CD4-positive, alpha-beta T cell (primary cell): ENCODE data around the gene CCDC146. TPM values are rescaled to one million over a fixed set of nuclear protein-coding genes. Genes with fewer than 3 reads are reported as not detected.

Experiments used
- ATAC-seq: fragments of 200-7000 bp; cut with Tn5 transposase; one replicate; pipeline ENCODE4 v1.10.0; 2022; ENCODE audit warnings: mild to moderate bottlenecking; ENCODE audit not compliant: poor library complexity
- CTCF ChIA-PET: fragments of 350-600 bp; sonication (Branson Sonifier 250); formaldehyde crosslinking; loops from one replicate; lab custom pipeline; 2021; ENCODE audit warnings: antibody characterized with exemption, inconsistent platforms; lab: Charles Lee
- POLR2A ChIA-PET: fragments of 350-600 bp; sonication (Branson Sonifier 250); formaldehyde crosslinking; loops from one replicate; lab custom pipeline; 2021; ENCODE audit warnings: antibody characterized with exemption, inconsistent platforms; lab: Charles Lee
- DNase-seq, 14 experiments: peaks; one replicate each; pipeline ENCODE4 v3.0.0-alpha.2; 2013 to 2020; ENCODE audit warnings: mixed read lengths in 2 of 14
- H3K27ac ChIP-seq, 2 donors: one replicate each; pipeline versions ENCODE4 v1.5.1 to v1.7.0; 2013; ENCODE audit warnings: low read length in 2 of 2, low read depth in 1 of 2, mild to moderate bottlenecking in 1 of 2
- H3K27me3 ChIP-seq, 2 experiments: 1 replicate in 1 of 2; 2 replicates in 1 of 2; pipeline versions ENCODE4 v1.6.1 to v1.7.0; 2013; ENCODE audit warnings: low read length in 2 of 2, control low read depth in 1 of 2, mild to moderate bottlenecking in 1 of 2, moderate library complexity in 1 of 2; ENCODE audit not compliant: insufficient read depth in 2 of 2, control insufficient read depth in 1 of 2
- H3K36me3 ChIP-seq: one replicate; pipeline ENCODE4 v1.6.1; 2013; ENCODE audit warnings: low read length, control low read depth; ENCODE audit not compliant: insufficient read depth
- H3K4me1 ChIP-seq: one replicate; pipeline ENCODE4 v1.6.1; 2013; ENCODE audit warnings: low read length, control low read depth; ENCODE audit not compliant: insufficient read depth
- H3K4me3 ChIP-seq: one replicate; pipeline ENCODE4 v1.5.1; 2013; ENCODE audit warnings: mild to moderate bottlenecking, low read length, moderate library complexity
- H3K9me3 ChIP-seq, 2 experiments: 1 replicate in 1 of 2; 2 replicates in 1 of 2; pipeline versions ENCODE4 v1.6.1 to v1.7.0; 2013; ENCODE audit warnings: low read length in 2 of 2, mild to moderate bottlenecking in 2 of 2, control low read depth in 1 of 2, moderate library complexity in 1 of 2; ENCODE audit not compliant: control insufficient read depth in 1 of 2, insufficient read depth in 1 of 2
- H3K27ac Mint-ChIP-seq: one replicate; pipeline ENCODE4 v1.8.0; 2020; ENCODE audit warnings: mixed read lengths
- H3K27me3 Mint-ChIP-seq: one replicate; pipeline ENCODE4 v1.8.0; 2021; ENCODE audit warnings: mixed read lengths
- H3K36me3 Mint-ChIP-seq: one replicate; pipeline ENCODE4 v1.8.0; 2021; ENCODE audit warnings: low read depth, mixed read lengths
- H3K4me1 Mint-ChIP-seq: one replicate; pipeline ENCODE4 v1.8.0; 2021; ENCODE audit warnings: low read depth, mixed read lengths
- H3K4me3 Mint-ChIP-seq: one replicate; pipeline ENCODE4 v1.8.0; 2020; ENCODE audit warnings: mild to moderate bottlenecking, mixed read lengths
- H3K9me3 Mint-ChIP-seq: one replicate; pipeline ENCODE4 v1.8.0; 2020; ENCODE audit warnings: mixed read lengths
- intact Hi-C, 2 experiments: fragments of 100-400 bp; cut with DNase I in 1 of 2; cut with micrococcal nuclease in 1 of 2; formaldehyde crosslinking; loops; one replicate each; pipeline versions ENCODE4 v1.15.1 to v1.9.0; 2023 to 2025; cut with DNase I, micrococcal nuclease
- total RNA-seq, 174 experiments: library from RNA in 2 of 174; stranded (reverse) in 2 of 174; gene quantifications; one replicate each; pipeline ENCODE4 v1.2.3 and lab custom pipeline; 2021 to 2026
- TF ChIP-seq, protein P1 (sequence below): fragments of 200-600 bp; IDR thresholded peaks from one replicate; pipeline ENCODE4 v1.8.0; 2022; ENCODE audit warnings: antibody characterized with exemption, mild to moderate bottlenecking

The CCDC146 gene
- total RNA-seq, 2 experiments from 2014 or later: 10.3 to 10.5 TPM

DNA sequence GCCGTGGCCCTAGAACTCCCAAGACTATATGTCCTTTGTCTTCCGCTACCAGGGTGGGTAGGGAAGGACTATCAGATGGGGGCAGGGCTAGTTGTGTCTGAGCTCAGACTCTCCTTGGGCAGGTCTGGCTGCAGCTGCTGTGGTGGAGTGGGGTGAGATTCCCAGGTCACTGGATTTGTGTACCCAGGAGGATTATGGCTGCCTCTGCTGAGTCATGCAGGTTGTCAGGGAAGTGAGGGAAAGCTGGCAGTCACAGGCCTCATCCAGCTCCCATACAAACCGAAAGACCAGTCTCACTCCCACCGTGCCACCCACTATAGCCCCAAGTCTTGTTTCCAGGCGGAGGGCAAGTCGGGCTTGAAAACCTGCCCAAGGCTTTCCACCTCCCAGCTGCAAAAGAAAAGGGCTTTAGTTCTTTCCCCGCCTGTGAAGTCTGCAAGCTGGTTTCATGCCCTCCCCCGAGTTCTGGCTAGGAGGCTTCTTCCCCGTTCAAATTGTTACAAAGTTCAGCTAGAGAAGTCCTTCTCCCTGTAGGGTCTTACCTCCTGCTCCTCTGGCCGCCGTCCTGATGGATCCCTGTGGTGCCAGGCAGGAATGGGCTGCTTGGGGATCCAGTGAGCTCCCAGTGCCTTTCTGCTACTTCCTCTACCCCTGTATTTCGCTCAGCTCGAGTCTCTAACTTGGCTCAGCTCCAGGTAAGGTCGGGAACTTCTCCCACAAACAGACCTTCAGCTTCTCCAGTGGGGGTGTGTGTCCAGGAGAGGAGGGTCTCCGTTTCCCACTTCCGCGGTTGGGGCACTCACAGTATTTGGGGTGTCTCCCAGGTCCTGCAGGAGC, 184.0 kb downstream of the CCDC146 start:
- H3K9me3 Mint-ChIP-seq: peaks cover 13% of the 10 kb centered on the region
- ATAC-seq: no peak

GRCh38 chr7:77308792-77309191, 186.4 kb downstream of the CCDC146 start:
- H3K4me1 Mint-ChIP-seq: no peaks in the 10 kb centered on the region
- Histone ChIP-seq H3K4me3 (no peak overlapping the region), H3K4me1 (no peaks in the 10 kb centered on the region), H3K36me3 (peaks cover 24% of the 10 kb centered on the region), H3K9me3 (peaks cover 0 to 4% of the 10 kb centered on the region in 2 experiments), H3K27ac (no peak overlapping the region), H3K27me3 (no peaks in the 10 kb centered on the region)
- H3K27me3 Mint-ChIP-seq: no peaks in the 10 kb centered on the region
- ChIA-PET CTCF (no interaction called here), POLR2A (no interaction called here)
- H3K4me3 Mint-ChIP-seq: no peak overlapping the region
- TF ChIP-seq, protein P1, sequence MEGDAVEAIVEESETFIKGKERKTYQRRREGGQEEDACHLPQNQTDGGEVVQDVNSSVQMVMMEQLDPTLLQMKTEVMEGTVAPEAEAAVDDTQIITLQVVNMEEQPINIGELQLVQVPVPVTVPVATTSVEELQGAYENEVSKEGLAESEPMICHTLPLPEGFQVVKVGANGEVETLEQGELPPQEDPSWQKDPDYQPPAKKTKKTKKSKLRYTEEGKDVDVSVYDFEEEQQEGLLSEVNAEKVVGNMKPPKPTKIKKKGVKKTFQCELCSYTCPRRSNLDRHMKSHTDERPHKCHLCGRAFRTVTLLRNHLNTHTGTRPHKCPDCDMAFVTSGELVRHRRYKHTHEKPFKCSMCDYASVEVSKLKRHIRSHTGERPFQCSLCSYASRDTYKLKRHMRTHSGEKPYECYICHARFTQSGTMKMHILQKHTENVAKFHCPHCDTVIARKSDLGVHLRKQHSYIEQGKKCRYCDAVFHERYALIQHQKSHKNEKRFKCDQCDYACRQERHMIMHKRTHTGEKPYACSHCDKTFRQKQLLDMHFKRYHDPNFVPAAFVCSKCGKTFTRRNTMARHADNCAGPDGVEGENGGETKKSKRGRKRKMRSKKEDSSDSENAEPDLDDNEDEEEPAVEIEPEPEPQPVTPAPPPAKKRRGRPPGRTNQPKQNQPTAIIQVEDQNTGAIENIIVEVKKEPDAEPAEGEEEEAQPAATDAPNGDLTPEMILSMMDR: no peak
- intact Hi-C loops: no loop called here
- DNase-seq: no peak
- peaks cover 4% of the 10 kb centered on the region for H3K9me3 Mint-ChIP-seq
- ATAC-seq: no peak
- H3K27ac Mint-ChIP-seq: no peak overlapping the region
- H3K36me3 Mint-ChIP-seq: peaks cover 89% of the 10 kb centered on the region

More for the DNA sequence above, 184.0 kb downstream of the CCDC146 start:
- intact Hi-C loops: no loop called here
- Mint-ChIP-seq H3K27me3 (no peaks in the 10 kb centered on the region), H3K36me3 (peaks cover 95% of the 10 kb centered on the region), H3K27ac (no peak overlapping the region), H3K4me3 (no peak overlapping the region), H3K4me1 (no peaks in the 10 kb centered on the region)
- H3K4me1 ChIP-seq: no peaks in the 10 kb centered on the region
- ChIA-PET POLR2A (interaction anchor here (1.1 kb wide), 1 partner anchor 23 kb away, joined by 5 read pairs; no protein-coding TSS in a partner anchor), CTCF (no interaction called here)
- DNase-seq: no peak
- TF ChIP-seq, protein P1: no peak
- no peak overlapping the region for H3K4me3 ChIP-seq
- H3K27ac ChIP-seq: no peak overlapping the region
- peaks cover 4% of the 10 kb centered on the region in 2 experiments for H3K9me3 ChIP-seq
- peaks cover 10% of the 10 kb centered on the region for H3K36me3 ChIP-seq
- no peaks in the 10 kb centered on the region for H3K27me3 ChIP-seq

GRCh38 chr7:77309714-77310220, 187.4 kb downstream of the CCDC146 start:
- POLR2A ChIA-PET: no interaction called here
- CTCF ChIA-PET: interaction anchor here (0.6 kb wide), 1 partner anchor 81 kb away, joined by 4 read pairs; no protein-coding TSS in a partner anchor

More at GRCh38 chr7:77309714-77310220, 187.4 kb downstream of the CCDC146 start:
- intact Hi-C loops: no loop called here
- H3K9me3 Mint-ChIP-seq: peaks cover 2% of the 10 kb centered on the region
- Histone ChIP-seq H3K27me3 (no peaks in the 10 kb centered on the region), H3K36me3 (peaks cover 33% of the 10 kb centered on the region), H3K27ac (no peak overlapping the region), H3K9me3 (no peaks in the 10 kb centered on the region), H3K4me3 (no peak overlapping the region), H3K4me1 (no peaks in the 10 kb centered on the region)
- DNase-seq (no peak), ATAC-seq (no peak)
- H3K4me3 Mint-ChIP-seq: no peak overlapping the region
- H3K27ac Mint-ChIP-seq: no peak overlapping the region
- H3K4me1 Mint-ChIP-seq: no peaks in the 10 kb centered on the region
- no peaks in the 10 kb centered on the region for H3K27me3 Mint-ChIP-seq
- peaks cover 88% of the 10 kb centered on the region for H3K36me3 Mint-ChIP-seq
- TF ChIP-seq, protein P1: no peak
